ENCODE measurements around the gene LRRFIP1.

DNA sequence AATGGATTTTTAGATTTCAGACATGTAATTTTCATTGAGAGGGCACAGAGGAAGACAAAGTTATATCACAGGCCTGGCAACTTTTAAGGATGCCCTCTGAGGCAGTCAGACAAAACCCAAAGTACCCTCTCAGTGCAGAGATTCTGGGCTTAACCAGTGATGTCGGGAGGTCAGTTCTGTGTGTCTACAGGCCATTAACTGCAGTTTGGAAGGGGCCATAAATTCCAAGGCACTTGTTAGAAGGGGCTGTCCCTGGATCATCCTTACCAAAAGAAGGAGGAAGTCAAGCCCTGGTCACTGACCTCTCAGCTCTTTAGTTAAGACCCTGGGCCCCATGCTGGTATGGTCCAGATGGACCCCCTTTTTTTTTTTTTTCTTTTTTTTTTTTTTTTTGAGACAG lies 60.7 kb downstream of the LRRFIP1 start:
- TF ChIP-seq, protein P1, sequence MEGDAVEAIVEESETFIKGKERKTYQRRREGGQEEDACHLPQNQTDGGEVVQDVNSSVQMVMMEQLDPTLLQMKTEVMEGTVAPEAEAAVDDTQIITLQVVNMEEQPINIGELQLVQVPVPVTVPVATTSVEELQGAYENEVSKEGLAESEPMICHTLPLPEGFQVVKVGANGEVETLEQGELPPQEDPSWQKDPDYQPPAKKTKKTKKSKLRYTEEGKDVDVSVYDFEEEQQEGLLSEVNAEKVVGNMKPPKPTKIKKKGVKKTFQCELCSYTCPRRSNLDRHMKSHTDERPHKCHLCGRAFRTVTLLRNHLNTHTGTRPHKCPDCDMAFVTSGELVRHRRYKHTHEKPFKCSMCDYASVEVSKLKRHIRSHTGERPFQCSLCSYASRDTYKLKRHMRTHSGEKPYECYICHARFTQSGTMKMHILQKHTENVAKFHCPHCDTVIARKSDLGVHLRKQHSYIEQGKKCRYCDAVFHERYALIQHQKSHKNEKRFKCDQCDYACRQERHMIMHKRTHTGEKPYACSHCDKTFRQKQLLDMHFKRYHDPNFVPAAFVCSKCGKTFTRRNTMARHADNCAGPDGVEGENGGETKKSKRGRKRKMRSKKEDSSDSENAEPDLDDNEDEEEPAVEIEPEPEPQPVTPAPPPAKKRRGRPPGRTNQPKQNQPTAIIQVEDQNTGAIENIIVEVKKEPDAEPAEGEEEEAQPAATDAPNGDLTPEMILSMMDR (IDR thresholded peaks at IDR 0.05; ENCODE audit: poor library complexity, severe bottlenecking): no peak
- TF ChIP-seq MXI1 (conservative IDR thresholded peaks at IDR 0.05; ENCODE audit: poor library complexity, severe bottlenecking): no peak
- TF ChIP-seq EZH2 (IDR thresholded peaks at IDR 0.05; ENCODE audit: borderline replicate concordance, insufficient read depth, low read length, poor library complexity, severe bottlenecking): no peak
- no peak for TF ChIP-seq POLR2AphosphoS5 (IDR thresholded peaks at IDR 0.05)
- no peak for TF ChIP-seq EP300 (conservative IDR thresholded peaks at IDR 0.05; ENCODE audit: poor library complexity, severe bottlenecking)
- no peak for TF ChIP-seq RAD21 (conservative IDR thresholded peaks at IDR 0.05)
- TF ChIP-seq REST (IDR thresholded peaks at IDR 0.05; ENCODE audit: borderline replicate concordance): no peak
- no peak for TF ChIP-seq TAF1 (IDR thresholded peaks at IDR 0.05; ENCODE audit: low read depth)
- TF ChIP-seq SMC3 (conservative IDR thresholded peaks at IDR 0.05; ENCODE audit: poor library complexity): no peak
